PC-3 (cell line): Measurements from ENCODE around the gene WHRN. TPM values are rescaled to one million over a fixed set of nuclear protein-coding genes. Genes with fewer than 3 reads are reported as not detected.

ENCODE experiments used
- ATAC-seq: fragments of 200-7000 bp; cut with Tn5 transposase; 2 replicates; pipeline ENCODE4 v1.9.1; 2020; ENCODE audit warnings: mild to moderate bottlenecking, moderate library complexity
- BruUV-seq: library from RNA; stranded (reverse); fragments of 400-500 nt; replicated peaks from 2 replicates; lab custom pipeline; 2021; lab: Mats Ljungman, UMichigan
- CTCF ChIA-PET: fragments of 300-600 bp; sonication (Branson Sonifier 250); formaldehyde crosslinking; loops from one replicate; lab custom pipeline; 2022; ENCODE audit warnings: antibody characterized with exemption; lab: Charles Lee
- POLR2A ChIA-PET: fragments of 300-600 bp; sonication (Branson Sonifier 250); formaldehyde crosslinking; loops from one replicate; lab custom pipeline; 2022; ENCODE audit warnings: antibody characterized with exemption; ENCODE audit not compliant: unreplicated experiment; lab: Charles Lee
- DNase-seq: peaks from one replicate; pipeline ENCODE4 v3.0.0-alpha.2; 2015
- H2AFZ ChIP-seq: fragments of 300-600 bp; sonication (generic); 2 replicates; pipeline ENCODE4 v1.6.0; 2016; ENCODE audit warnings: antibody characterized with exemption, low read length
- H3F3A ChIP-seq: fragments of 300-600 bp; sonication (generic); one replicate; pipeline ENCODE4 v1.6.0; 2017; ENCODE audit warnings: antibody characterized with exemption, low read length, control low read depth, mild to moderate bottlenecking; ENCODE audit not compliant: unreplicated experiment
- H3K27ac ChIP-seq: fragments of 300-600 bp; sonication (generic); 2 replicates; pipeline ENCODE4 v1.5.1; 2016; ENCODE audit warnings: mild to moderate bottlenecking, low read length
- H3K27me3 ChIP-seq: fragments of 300-600 bp; sonication (generic); 2 replicates; pipeline ENCODE4 v1.6.1; 2016; ENCODE audit warnings: low read length, mixed read lengths
- H3K36me3 ChIP-seq: fragments of 300-600 bp; sonication (generic); 2 replicates; pipeline ENCODE4 v1.6.1; 2016; ENCODE audit warnings: low read depth, mixed run types, low read length, mixed read lengths
- H3K4me1 ChIP-seq: fragments of 300-600 bp; sonication (generic); 2 replicates; pipeline ENCODE4 v1.5.1; 2016; ENCODE audit warnings: low read length; ENCODE audit not compliant: insufficient read depth
- H3K4me2 ChIP-seq: fragments of 300-600 bp; sonication (generic); 2 replicates; pipeline ENCODE4 v1.6.0; 2016; ENCODE audit warnings: low read length
- H3K4me3 ChIP-seq: fragments of 300-600 bp; sonication (generic); 2 replicates; pipeline ENCODE4 v1.5.1; 2016; ENCODE audit warnings: mild to moderate bottlenecking, low read length, mixed read lengths
- H3K79me2 ChIP-seq: fragments of 300-600 bp; sonication (generic); 2 replicates; pipeline ENCODE4 v1.6.1; 2017; ENCODE audit warnings: low read length, mixed read lengths
- H3K9ac ChIP-seq: fragments of 300-600 bp; sonication (generic); 2 replicates; pipeline ENCODE4 v1.6.0; 2016; ENCODE audit warnings: mild to moderate bottlenecking, low read length
- H3K9me2 ChIP-seq: fragments of 300-600 bp; sonication (generic); replicated peaks from 2 replicates; pipeline ENCODE4 v1.6.1; 2016; ENCODE audit warnings: mixed run types, low read length, mixed read lengths
- H3K9me3 ChIP-seq: fragments of 300-600 bp; sonication (generic); 2 replicates; pipeline ENCODE4 v1.6.1; 2016; ENCODE audit warnings: low read length, mixed read lengths
- H4K20me1 ChIP-seq: fragments of 300-600 bp; sonication (generic); 2 replicates; pipeline ENCODE4 v1.6.1; 2016; ENCODE audit warnings: low read length, mixed read lengths
- EZH2 ChIP-seq: fragments of 300-600 bp; sonication (generic); IDR thresholded peaks from one replicate; pipeline ENCODE4 v1.6.1; 2017; ENCODE audit warnings: antibody characterized with exemption, mild to moderate bottlenecking, low read length; ENCODE audit not compliant: unreplicated experiment
- EZH2phosphoT487 ChIP-seq: fragments of 300-600 bp; sonication (generic); IDR thresholded peaks from 2 replicates; pipeline ENCODE4 v1.6.1; 2018; ENCODE audit warnings: mild to moderate bottlenecking, antibody characterized with exemption, low read length, borderline replicate concordance
- intact Hi-C: fragments of 100-400 bp; cut with micrococcal nuclease; formaldehyde crosslinking; loops from 2 replicates; pipeline ENCODE4 v1.9.0; 2023
- total RNA-seq: library from RNA; depleted of rRNA; stranded (reverse); fragments of >200 nt; gene quantifications from 2 replicates; pipeline ENCODE4 v1.2.3, GENCODE V29; 2014
- TF ChIP-seq, protein P1 (sequence below): fragments of 300-600 bp; sonication (generic); conservative IDR thresholded peaks from 2 replicates; pipeline ENCODE4 v1.5.1; 2017; ENCODE audit warnings: antibody characterized with exemption, low read depth, mild to moderate bottlenecking, low read length

WHRN gene
- total RNA-seq, 1 experiment from 2014 or later = 10.5 TPM

DNA sequence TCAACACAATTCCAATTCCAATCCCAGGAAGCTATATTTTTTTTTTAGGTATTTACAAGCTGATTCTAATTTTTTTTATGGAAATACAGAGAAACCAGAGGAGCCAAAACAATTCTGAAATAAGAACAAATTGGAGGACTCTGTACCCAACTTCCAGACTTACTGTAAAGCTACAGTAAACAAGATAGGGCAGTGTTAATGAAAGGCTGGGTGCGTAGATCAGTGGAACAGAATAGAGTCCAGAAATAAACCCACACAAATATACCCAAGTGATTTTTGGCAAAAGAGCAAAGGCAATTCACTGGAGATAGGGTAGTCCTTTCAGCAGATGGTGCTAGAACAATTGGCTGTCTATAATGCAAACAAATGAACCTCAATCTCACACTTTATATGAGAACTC is 50.6 kb downstream of the WHRN start:
- no peak for ATAC-seq
- BruUV-seq = no TSS peak

DNA sequence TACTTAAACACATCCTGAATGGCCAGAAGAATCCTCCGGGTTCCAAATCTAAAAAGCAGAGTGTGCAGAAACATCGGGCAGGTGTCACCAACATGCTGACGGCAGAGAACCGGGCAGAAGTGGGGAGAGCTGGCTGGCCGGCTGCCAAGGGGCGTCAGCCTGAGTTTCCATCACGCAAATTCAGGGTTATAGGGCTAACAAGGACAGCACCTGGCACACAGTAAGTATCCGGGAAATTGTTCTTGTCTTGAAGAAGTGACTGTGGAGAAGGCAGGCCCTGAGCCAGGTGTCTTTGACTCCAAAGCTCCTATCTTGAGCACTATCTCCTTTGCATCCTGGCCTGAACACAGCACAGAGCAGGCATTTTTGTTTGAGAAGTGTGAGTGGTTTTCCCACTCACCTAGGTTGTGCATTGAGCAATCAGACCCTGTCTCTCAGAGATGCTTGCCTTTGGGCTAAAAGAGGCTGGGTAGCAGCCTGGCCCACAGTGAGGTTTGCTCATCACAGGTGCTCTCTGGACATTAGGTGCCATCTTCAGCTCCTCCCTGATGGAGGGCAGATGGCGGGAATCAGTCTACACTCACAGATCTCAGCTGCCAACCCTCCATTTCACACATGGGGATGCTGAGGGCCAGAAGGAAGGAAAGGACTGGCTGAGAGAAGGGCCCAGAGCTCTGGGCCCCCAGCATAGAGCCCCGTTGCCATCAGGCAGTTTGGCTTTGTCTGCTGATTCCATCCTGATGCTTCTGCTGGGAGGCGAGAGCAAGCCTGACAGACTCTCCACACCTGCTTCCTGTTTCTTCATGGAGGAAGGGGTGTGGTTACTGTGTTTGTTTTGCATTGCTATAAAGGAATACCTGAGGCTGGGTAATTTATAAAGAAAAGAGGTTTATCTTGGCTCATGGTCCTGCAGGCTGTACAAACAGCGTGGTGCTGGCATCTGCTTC is 52.8 kb downstream of the WHRN start:
- Histone ChIP-seq H2AFZ (no peak overlapping the region), H3K36me3 (no peaks in the 10 kb centered on the region), H3K27me3 (no peaks in the 10 kb centered on the region), H3F3A (no peaks in the 10 kb centered on the region), H3K27ac (no peak overlapping the region), H3K4me3 (no peak overlapping the region), H3K4me1 (peaks cover 6% of the 10 kb centered on the region; the same call in 1 of the 2 replicates), H3K9ac (no peak overlapping the region), H3K4me2 (no peak overlapping the region), H4K20me1 (no peaks in the 10 kb centered on the region), H3K9me2 (no peaks in the 10 kb centered on the region), H3K9me3 (no peaks in the 10 kb centered on the region), H3K79me2 (no peaks in the 10 kb centered on the region)
- ATAC-seq (0 out of 2 replicates have a peak, but pooled peaks have one; percentile 25), DNase-seq (no peak)
- TF ChIP-seq, protein P1, sequence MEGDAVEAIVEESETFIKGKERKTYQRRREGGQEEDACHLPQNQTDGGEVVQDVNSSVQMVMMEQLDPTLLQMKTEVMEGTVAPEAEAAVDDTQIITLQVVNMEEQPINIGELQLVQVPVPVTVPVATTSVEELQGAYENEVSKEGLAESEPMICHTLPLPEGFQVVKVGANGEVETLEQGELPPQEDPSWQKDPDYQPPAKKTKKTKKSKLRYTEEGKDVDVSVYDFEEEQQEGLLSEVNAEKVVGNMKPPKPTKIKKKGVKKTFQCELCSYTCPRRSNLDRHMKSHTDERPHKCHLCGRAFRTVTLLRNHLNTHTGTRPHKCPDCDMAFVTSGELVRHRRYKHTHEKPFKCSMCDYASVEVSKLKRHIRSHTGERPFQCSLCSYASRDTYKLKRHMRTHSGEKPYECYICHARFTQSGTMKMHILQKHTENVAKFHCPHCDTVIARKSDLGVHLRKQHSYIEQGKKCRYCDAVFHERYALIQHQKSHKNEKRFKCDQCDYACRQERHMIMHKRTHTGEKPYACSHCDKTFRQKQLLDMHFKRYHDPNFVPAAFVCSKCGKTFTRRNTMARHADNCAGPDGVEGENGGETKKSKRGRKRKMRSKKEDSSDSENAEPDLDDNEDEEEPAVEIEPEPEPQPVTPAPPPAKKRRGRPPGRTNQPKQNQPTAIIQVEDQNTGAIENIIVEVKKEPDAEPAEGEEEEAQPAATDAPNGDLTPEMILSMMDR = no peak
- no peak for TF ChIP-seq EZH2
- no peak for TF ChIP-seq EZH2phosphoT487
- ChIA-PET CTCF (no interaction called here), POLR2A (no interaction called here)
- intact Hi-C loops = no loop called here
- no TSS peak for BruUV-seq

More for the DNA sequence above, 50.6 kb downstream of the WHRN start:
- H3K4me1 ChIP-seq = 0 out of 2 replicates have a peak, but pooled peaks cover 6% of the 10 kb centered on the region
- H3K9me3 ChIP-seq = no peaks in the 10 kb centered on the region
- H3K36me3 ChIP-seq = no peaks in the 10 kb centered on the region
- H4K20me1 ChIP-seq = no peaks in the 10 kb centered on the region
- no peak for DNase-seq
- H3K9me2 ChIP-seq = no peaks in the 10 kb centered on the region
- H3K27me3 ChIP-seq = no peaks in the 10 kb centered on the region
- no peak overlapping the region for H2AFZ ChIP-seq
- TF ChIP-seq, protein P1 = no peak
- no peak for TF ChIP-seq EZH2phosphoT487
- TF ChIP-seq EZH2 = no peak
- no peaks in the 10 kb centered on the region for H3K79me2 ChIP-seq
- no peaks in the 10 kb centered on the region for H3F3A ChIP-seq
- H3K9ac ChIP-seq = no peak overlapping the region
- no peak overlapping the region for H3K27ac ChIP-seq
- H3K4me2 ChIP-seq = no peak overlapping the region
- CTCF ChIA-PET = interaction anchor here (0.6 to 0.9 kb wide), 2 partner anchors 37 to 53 kb away, joined by 3 read pairs; no protein-coding TSS in a partner anchor
- intact Hi-C loops = no loop called here
- POLR2A ChIA-PET = interaction anchor here (0.7 kb wide), 1 partner anchor 412 kb away, joined by 7 read pairs; no protein-coding TSS in a partner anchor
- H3K4me3 ChIP-seq = no peak overlapping the region

DNA sequence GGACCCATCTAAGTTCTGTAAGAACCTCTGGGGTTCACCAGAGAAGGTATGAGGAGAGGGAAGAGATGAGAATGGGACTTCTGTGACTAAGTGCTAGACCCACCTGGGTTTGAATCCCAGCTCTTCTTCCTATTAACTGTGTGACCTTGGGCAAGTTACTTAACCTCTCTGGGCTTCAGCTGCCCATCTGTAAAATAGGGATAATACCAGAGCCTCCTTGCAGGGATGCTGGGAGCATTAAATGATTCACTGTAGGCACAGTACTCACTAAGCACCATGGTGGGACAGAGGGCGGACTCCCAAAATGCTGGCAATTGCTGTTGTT is 53.6 kb downstream of the WHRN start:
- CTCF ChIA-PET = no interaction called here
- DNase-seq (no peak), ATAC-seq (no peak)
- H3F3A ChIP-seq = no peaks in the 10 kb centered on the region
- BruUV-seq = no TSS peak
- no peaks in the 10 kb centered on the region for H3K79me2 ChIP-seq
- H3K27ac ChIP-seq = no peak overlapping the region
- no peak overlapping the region for H3K4me2 ChIP-seq
- H3K9me3 ChIP-seq = no peaks in the 10 kb centered on the region
- POLR2A ChIA-PET = no interaction called here
- no peak overlapping the region for H2AFZ ChIP-seq
- peaks cover under 1% of the 10 kb centered on the region; the same call in 1 of the 2 replicates for H3K4me1 ChIP-seq
- H4K20me1 ChIP-seq = no peaks in the 10 kb centered on the region
- no peaks in the 10 kb centered on the region for H3K27me3 ChIP-seq
- no peak overlapping the region for H3K4me3 ChIP-seq
- intact Hi-C loops = no loop called here
- no peak overlapping the region for H3K9ac ChIP-seq
- H3K9me2 ChIP-seq = no peaks in the 10 kb centered on the region
- H3K36me3 ChIP-seq = no peaks in the 10 kb centered on the region
- TF ChIP-seq EZH2 (no peak), EZH2phosphoT487 (no peak)
- TF ChIP-seq, protein P1 = no peak
